Measurements from ENCODE around the gene ZFP1. TPM values are rescaled to one million over a fixed set of nuclear protein-coding genes. Genes with fewer than 3 reads are reported as not detected.

ZFP1 gene
- total RNA-seq, 1 experiment from 2014 or later = 9.7 TPM

- ChIA-PET POLR2A (interaction anchor here (1.0 to 2.8 kb wide), 4 partner anchors 14 to 445 kb away, joined by 3 to 18 read pairs (median 10); partner anchors contain the start of genes RFWD3, WDR59 and ZNRF1), CTCF (interaction anchor here (0.9 to 5.7 kb wide), 44 partner anchors 9 to 385 kb away, joined by 3 to 158 read pairs (median 7); partner anchors contain the start of genes WDR59 and ZNRF1)
- Mint-ChIP-seq H3K27ac (peak overlapping the region; percentile 85), H3K9me3 (no peaks in the 10 kb centered on the region), H3K4me3 (no peak overlapping the region), H3K27me3 (ENCODE audit: low read depth) (no peaks in the 10 kb centered on the region), H3K4me1 (peaks cover 63% of the 10 kb centered on the region), H3K36me3 (no peaks in the 10 kb centered on the region)
- TF ChIP-seq RELA (CRISPR knock-in tag; IDR thresholded peaks at IDR 0.05; ENCODE audit: borderline replicate concordance) (no peak), ZNF532 (CRISPR knock-in tag; IDR thresholded peaks at IDR 0.05; ENCODE audit: borderline replicate concordance) (no peak), ZNF121 (CRISPR knock-in tag; IDR thresholded peaks at IDR 0.05) (no peak), ATF3 (CRISPR knock-in tag; conservative IDR thresholded peaks at IDR 0.05) (0 out of 2 replicates have a peak, but pooled peaks have one; percentile 27)
- no peak for DNase-seq (ENCODE audit: low spot score)
- no peak for ATAC-seq
These were observed 36.2 kb upstream of the ZFP1 start for GRCh38 chr16:75111961-75112733.

GRCh38 chr16:75112734-75113491 is 35.4 kb upstream of the ZFP1 start:
- Mint-ChIP-seq H3K4me3 (no peak overlapping the region), H3K27ac (peak overlapping the region; percentile 85), H3K9me3 (no peaks in the 10 kb centered on the region), H3K27me3 (ENCODE audit: low read depth) (no peaks in the 10 kb centered on the region), H3K36me3 (no peaks in the 10 kb centered on the region), H3K4me1 (peaks cover 67% of the 10 kb centered on the region)
- 0 out of 2 replicates have a peak, but pooled peaks have one; percentile 30 for TF ChIP-seq CREB1 (CRISPR knock-in tag; IDR thresholded peaks at IDR 0.05)
- TF ChIP-seq NR1H2 (CRISPR knock-in tag; IDR thresholded peaks at IDR 0.05) = no peak
- TF ChIP-seq ZNF532 (CRISPR knock-in tag; IDR thresholded peaks at IDR 0.05; ENCODE audit: borderline replicate concordance) = no peak
- DNase-seq (ENCODE audit: low spot score) (no peak), ATAC-seq (peak; percentile 1)
- POLR2A ChIA-PET = interaction anchor here (1.1 to 2.8 kb wide), 3 partner anchors 15 to 128 kb away, joined by 3 to 18 read pairs (median 16); partner anchors contain the start of genes WDR59 and ZNRF1
- CTCF ChIA-PET = interaction anchor here (0.9 to 5.6 kb wide), 9 partner anchors 16 to 250 kb away, joined by 3 to 158 read pairs (median 13); partner anchors contain the start of genes WDR59 and ZNRF1

GRCh38 chr16:75113541-75114121 is 34.7 kb upstream of the ZFP1 start:
- ChIA-PET CTCF (interaction anchor here (0.9 to 5.6 kb wide), 5 partner anchors 17 to 251 kb away, joined by 3 to 158 read pairs (median 5); partner anchors contain the start of gene ZNRF1), POLR2A (interaction anchor here (1.1 kb wide), 1 partner anchor 15 kb away, joined by 3 read pairs; no protein-coding TSS in a partner anchor)
- no peak for TF ChIP-seq IRF1 (CRISPR knock-in tag; IDR thresholded peaks at IDR 0.05)
- TF ChIP-seq PREB (CRISPR knock-in tag; IDR thresholded peaks at IDR 0.05; ENCODE audit: borderline replicate concordance) = no peak
- Mint-ChIP-seq H3K4me3 (no peak overlapping the region), H3K36me3 (no peaks in the 10 kb centered on the region), H3K27me3 (ENCODE audit: low read depth) (no peaks in the 10 kb centered on the region), H3K4me1 (peaks cover 70% of the 10 kb centered on the region), H3K9me3 (no peaks in the 10 kb centered on the region), H3K27ac (no peak overlapping the region)
- DNase-seq (ENCODE audit: low spot score) (no peak), ATAC-seq (no peak)
